Parathyroid adenoma (tissue), 2 donors: Measurements from ENCODE around the gene HIC1.

Experiments used
- H2AFZ ChIP-seq: fragments of 300-600 bp; sonication (generic); one replicate; pipeline ENCODE4 v1.7.0; 2017; ENCODE audit warnings: antibody characterized with exemption, mild to moderate bottlenecking
- H3K27ac ChIP-seq: fragments of 300-600 bp; sonication (generic); one replicate; pipeline ENCODE4 v1.7.0; 2017
- H3K27me3 ChIP-seq: fragments of 300-600 bp; sonication (generic); one replicate; pipeline ENCODE4 v1.7.0; 2017; ENCODE audit warnings: low read length; ENCODE audit not compliant: control insufficient read depth, insufficient read depth
- H3K36me3 ChIP-seq: fragments of 300-600 bp; sonication (generic); one replicate; pipeline ENCODE4 v1.7.0; 2017; ENCODE audit warnings: low read length; ENCODE audit not compliant: control insufficient read depth, insufficient read depth
- H3K4me1 ChIP-seq: fragments of 300-600 bp; sonication (generic); one replicate; pipeline ENCODE4 v1.7.0; 2017; ENCODE audit warnings: control low read depth
- H3K4me2 ChIP-seq: fragments of 300-600 bp; sonication (generic); one replicate; pipeline ENCODE4 v1.7.0; 2017; ENCODE audit warnings: low read length
- H3K4me3 ChIP-seq: fragments of 300-600 bp; sonication (generic); one replicate; pipeline ENCODE4 v1.7.0; 2017; ENCODE audit warnings: low read depth, low read length
- H3K79me2 ChIP-seq: fragments of 300-600 bp; sonication (generic); one replicate; pipeline ENCODE4 v1.7.0; 2017; ENCODE audit warnings: control low read depth
- H3K9ac ChIP-seq: fragments of 300-600 bp; sonication (generic); one replicate; pipeline ENCODE4 v1.7.0; 2017; ENCODE audit warnings: mild to moderate bottlenecking
- H3K9me3 ChIP-seq: fragments of 300-600 bp; sonication (generic); one replicate; pipeline ENCODE4 v1.7.0; 2017; ENCODE audit warnings: low read length; ENCODE audit not compliant: control insufficient read depth
- TF ChIP-seq, protein P1 (sequence below): fragments of 300-600 bp; sonication (generic); IDR thresholded peaks from one replicate; pipeline ENCODE4 v1.7.0; 2017; ENCODE audit warnings: antibody characterized with exemption, mild to moderate bottlenecking
- donor health status: primary hyperparathyroidism.

HIC1 gene

DNA sequence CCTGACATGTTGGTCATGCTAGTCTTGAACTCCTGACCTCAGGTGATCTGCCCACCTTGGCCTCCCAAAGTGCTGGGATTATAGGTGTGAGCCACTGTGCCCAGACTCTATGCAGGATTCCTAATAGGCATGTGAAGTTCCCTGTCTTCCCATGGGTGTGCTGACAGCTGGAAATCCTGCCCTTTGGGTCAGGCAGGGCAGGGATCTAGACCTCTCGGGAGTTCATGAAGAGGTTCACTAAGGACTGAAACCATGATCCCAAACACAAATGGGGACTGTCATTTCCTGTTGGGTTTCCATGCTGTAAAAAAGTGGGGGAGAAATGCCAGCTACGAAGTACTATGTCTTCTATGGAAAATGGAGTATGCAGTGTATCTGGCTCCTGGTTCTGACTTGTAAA, 52.1 kb downstream of the HIC1 start:
- H2AFZ ChIP-seq = no peak overlapping the region
- H3K79me2 ChIP-seq = peaks cover 9% of the 10 kb centered on the region
- peak overlapping the region; percentile 5 for H3K27ac ChIP-seq
- no peaks in the 10 kb centered on the region for H3K4me1 ChIP-seq
- no peak overlapping the region for H3K4me3 ChIP-seq
- no peaks in the 10 kb centered on the region for H3K9me3 ChIP-seq
- TF ChIP-seq, protein P1, sequence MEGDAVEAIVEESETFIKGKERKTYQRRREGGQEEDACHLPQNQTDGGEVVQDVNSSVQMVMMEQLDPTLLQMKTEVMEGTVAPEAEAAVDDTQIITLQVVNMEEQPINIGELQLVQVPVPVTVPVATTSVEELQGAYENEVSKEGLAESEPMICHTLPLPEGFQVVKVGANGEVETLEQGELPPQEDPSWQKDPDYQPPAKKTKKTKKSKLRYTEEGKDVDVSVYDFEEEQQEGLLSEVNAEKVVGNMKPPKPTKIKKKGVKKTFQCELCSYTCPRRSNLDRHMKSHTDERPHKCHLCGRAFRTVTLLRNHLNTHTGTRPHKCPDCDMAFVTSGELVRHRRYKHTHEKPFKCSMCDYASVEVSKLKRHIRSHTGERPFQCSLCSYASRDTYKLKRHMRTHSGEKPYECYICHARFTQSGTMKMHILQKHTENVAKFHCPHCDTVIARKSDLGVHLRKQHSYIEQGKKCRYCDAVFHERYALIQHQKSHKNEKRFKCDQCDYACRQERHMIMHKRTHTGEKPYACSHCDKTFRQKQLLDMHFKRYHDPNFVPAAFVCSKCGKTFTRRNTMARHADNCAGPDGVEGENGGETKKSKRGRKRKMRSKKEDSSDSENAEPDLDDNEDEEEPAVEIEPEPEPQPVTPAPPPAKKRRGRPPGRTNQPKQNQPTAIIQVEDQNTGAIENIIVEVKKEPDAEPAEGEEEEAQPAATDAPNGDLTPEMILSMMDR = no peak
- no peaks in the 10 kb centered on the region for H3K36me3 ChIP-seq
- H3K4me2 ChIP-seq = no peak overlapping the region
- H3K27me3 ChIP-seq = no peaks in the 10 kb centered on the region
- H3K9ac ChIP-seq = no peak overlapping the region

DNA sequence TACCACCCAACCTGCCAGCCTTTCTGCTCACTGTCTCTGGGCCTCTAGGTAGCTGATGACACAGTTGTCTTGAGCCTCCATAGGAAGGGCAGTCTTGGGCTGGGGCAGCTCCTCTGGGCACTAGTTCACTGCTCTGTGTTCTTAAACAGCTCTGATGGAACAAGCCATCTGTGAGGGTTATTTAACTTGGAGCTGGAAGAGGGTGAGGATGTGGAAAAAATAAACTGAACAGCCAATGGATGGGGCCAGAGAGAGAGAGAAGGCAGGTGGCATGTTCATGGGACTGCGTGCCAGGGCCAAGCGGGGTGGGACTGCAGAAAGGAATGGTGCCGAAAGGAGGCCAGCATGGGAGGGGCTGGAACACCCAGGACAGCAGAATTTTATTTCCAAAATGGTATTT, 52.6 kb downstream of the HIC1 start:
- H3K9me3 ChIP-seq = no peaks in the 10 kb centered on the region
- no peaks in the 10 kb centered on the region for H3K36me3 ChIP-seq
- no peak overlapping the region for H3K4me3 ChIP-seq
- no peak overlapping the region for H2AFZ ChIP-seq
- no peak overlapping the region for H3K27ac ChIP-seq
- H3K79me2 ChIP-seq = peaks cover 9% of the 10 kb centered on the region
- no peaks in the 10 kb centered on the region for H3K27me3 ChIP-seq
- no peak overlapping the region for H3K4me2 ChIP-seq
- no peaks in the 10 kb centered on the region for H3K4me1 ChIP-seq
- TF ChIP-seq, protein P1 = no peak
- no peak overlapping the region for H3K9ac ChIP-seq

DNA sequence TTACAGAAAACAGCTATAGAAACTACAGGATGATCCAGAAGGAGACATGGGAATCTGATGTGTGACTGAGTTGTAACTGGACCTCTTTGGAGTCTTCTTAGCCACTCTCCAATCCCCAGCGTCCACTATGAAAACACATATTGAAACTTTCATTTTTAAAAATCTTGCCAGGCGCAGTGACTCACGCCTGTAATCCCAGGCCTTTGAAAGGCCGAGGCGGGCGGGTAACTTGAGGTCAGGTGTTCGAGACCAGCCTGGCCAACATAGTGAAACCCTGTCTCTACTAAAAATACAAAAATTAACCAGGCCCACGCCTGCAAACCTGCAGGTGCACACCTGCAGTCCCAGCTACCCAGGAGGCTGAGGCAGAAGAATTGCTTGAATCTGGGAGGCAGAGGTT, 53.3 kb downstream of the HIC1 start:
- TF ChIP-seq, protein P1 = no peak
- Histone ChIP-seq H3K4me2 (no peak overlapping the region), H3K27ac (no peak overlapping the region), H3K9me3 (no peaks in the 10 kb centered on the region), H2AFZ (no peak overlapping the region), H3K79me2 (peaks cover 9% of the 10 kb centered on the region), H3K9ac (no peak overlapping the region), H3K4me3 (no peak overlapping the region), H3K36me3 (no peaks in the 10 kb centered on the region), H3K27me3 (no peaks in the 10 kb centered on the region), H3K4me1 (no peaks in the 10 kb centered on the region)

DNA sequence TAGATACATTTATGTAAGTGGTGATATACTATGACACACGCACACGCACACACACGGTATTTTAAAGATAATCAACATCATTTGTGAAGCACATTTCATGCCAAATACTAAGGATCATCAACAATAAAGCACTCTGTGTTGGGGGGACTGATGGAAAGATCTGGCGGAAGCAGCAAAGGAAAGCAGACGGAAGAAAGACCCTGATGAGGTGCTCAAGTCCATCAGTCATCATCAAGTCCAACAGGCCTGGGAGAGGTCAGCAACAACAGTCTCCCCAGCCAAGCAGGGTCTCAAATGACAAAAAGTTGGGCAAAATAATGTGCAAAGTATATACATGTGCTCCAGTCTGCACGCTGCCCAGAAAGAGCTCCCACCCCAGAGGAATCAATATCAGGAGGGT, 55.5 kb downstream of the HIC1 start:
- no peaks in the 10 kb centered on the region for H3K9me3 ChIP-seq
- no peaks in the 10 kb centered on the region for H3K4me1 ChIP-seq
- no peaks in the 10 kb centered on the region for H3K27me3 ChIP-seq
- no peak overlapping the region for H3K27ac ChIP-seq
- no peak overlapping the region for H3K4me2 ChIP-seq
- no peak overlapping the region for H3K9ac ChIP-seq
- no peaks in the 10 kb centered on the region for H3K36me3 ChIP-seq
- no peak overlapping the region for H2AFZ ChIP-seq
- H3K4me3 ChIP-seq = no peak overlapping the region
- TF ChIP-seq, protein P1 = no peak
- peaks cover 10% of the 10 kb centered on the region for H3K79me2 ChIP-seq

- no peaks in the 10 kb centered on the region for H3K4me1 ChIP-seq
- no peaks in the 10 kb centered on the region for H3K36me3 ChIP-seq
- no peak overlapping the region for H3K4me2 ChIP-seq
- H3K27ac ChIP-seq = no peak overlapping the region
- H3K4me3 ChIP-seq = no peak overlapping the region
- H3K9ac ChIP-seq = no peak overlapping the region
- H3K9me3 ChIP-seq = no peaks in the 10 kb centered on the region
- H3K27me3 ChIP-seq = no peaks in the 10 kb centered on the region
- TF ChIP-seq, protein P1 = no peak
- no peak overlapping the region for H2AFZ ChIP-seq
- H3K79me2 ChIP-seq = peaks cover 7% of the 10 kb centered on the region
Measured at GRCh38 chr17:2111691-2112090, 56.8 kb downstream of the HIC1 start.
